CMK (cell line): Measurements from ENCODE around the gene TEX29.

ENCODE experiments used
- DNase-seq: peaks from one replicate; pipeline ENCODE4 v3.0.0-alpha.2; 2010; ENCODE audit warnings: low read depth

The TEX29 gene

GRCh38 chr13:111322916-111323331, 2.5 kb downstream of the TEX29 start:
- no peak for DNase-seq

GRCh38 chr13:111323549-111323948, 3.1 kb downstream of the TEX29 start:
- no peak for DNase-seq

- no peak for DNase-seq
Measured at GRCh38 chr13:111323950-111324651, 3.7 kb downstream of the TEX29 start.

GRCh38 chr13:111324736-111325135, 4.3 kb downstream of the TEX29 start:
- DNase-seq: no peak

- no peak for DNase-seq
Measured at GRCh38 chr13:111325146-111325890, 4.9 kb downstream of the TEX29 start.

GRCh38 chr13:111325941-111326620, 5.6 kb downstream of the TEX29 start:
- no peak for DNase-seq

- no peak for DNase-seq
Measured at GRCh38 chr13:111326621-111326965, 6.2 kb downstream of the TEX29 start.

- DNase-seq: no peak
Measured at GRCh38 chr13:111326981-111327642, 6.7 kb downstream of the TEX29 start.

- no peak for DNase-seq
Measured at GRCh38 chr13:111327730-111328573, 7.5 kb downstream of the TEX29 start.

GRCh38 chr13:111328574-111329410, 8.3 kb downstream of the TEX29 start:
- DNase-seq: no peak

GRCh38 chr13:111329641-111330040, 9.2 kb downstream of the TEX29 start:
- no peak for DNase-seq

- DNase-seq: no peak
Measured at GRCh38 chr13:111330066-111330610, 9.7 kb downstream of the TEX29 start.

- no peak for DNase-seq
Measured at GRCh38 chr13:111335298-111335697, 14.9 kb downstream of the TEX29 start.

GRCh38 chr13:111336666-111337065, 16.2 kb downstream of the TEX29 start:
- no peak for DNase-seq

- DNase-seq: no peak
Measured at GRCh38 chr13:111337206-111337605, 16.8 kb downstream of the TEX29 start.

- DNase-seq: no peak
Measured at GRCh38 chr13:111337741-111338140, 17.3 kb downstream of the TEX29 start.

GRCh38 chr13:111338841-111339240, 18.4 kb downstream of the TEX29 start:
- no peak for DNase-seq

- DNase-seq: no peak
Measured at GRCh38 chr13:111339366-111340143, 19.1 kb downstream of the TEX29 start.

- no peak for DNase-seq
Measured at GRCh38 chr13:111341886-111342285, 21.4 kb downstream of the TEX29 start.

- no peak for DNase-seq
Measured at GRCh38 chr13:111342721-111343120, 22.3 kb downstream of the TEX29 start.
